ENCODE results near the gene LEMD2.

Gene LEMD2

DNA sequence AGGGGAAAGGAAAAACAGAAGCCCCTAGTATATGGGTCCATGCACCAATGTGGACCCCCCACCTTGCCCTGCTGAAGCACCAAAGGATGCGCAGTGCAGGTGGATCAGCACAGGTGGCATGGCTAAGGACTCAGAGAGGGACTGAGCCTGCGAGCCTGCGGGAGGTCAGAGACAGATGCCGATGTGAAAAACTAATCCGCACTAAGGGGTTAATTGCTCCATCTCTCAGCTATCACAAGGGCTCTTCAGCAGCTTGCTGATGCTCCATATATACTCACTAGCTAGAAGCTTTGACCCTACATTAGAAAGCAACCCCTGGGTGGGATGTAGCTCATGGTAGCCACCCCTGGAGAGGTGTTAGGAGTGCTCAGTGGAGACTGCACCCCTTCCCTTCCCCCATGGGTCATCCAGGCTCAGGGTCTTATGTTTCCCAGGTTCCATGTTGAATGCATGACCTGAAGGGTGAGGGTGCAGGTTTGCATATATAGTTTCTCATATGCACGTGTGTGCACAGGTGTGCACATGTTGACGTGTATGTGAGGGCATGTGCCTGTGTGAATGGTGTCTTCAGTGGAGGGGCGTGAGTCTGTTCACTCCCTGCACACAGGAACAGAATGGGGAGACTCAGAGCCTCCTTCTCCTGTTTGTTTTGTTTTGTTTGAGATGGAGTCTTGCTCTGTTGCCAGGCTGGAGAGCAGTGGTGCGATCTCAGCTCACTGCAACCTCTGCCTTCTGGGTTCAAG is 28.9 kb downstream of the LEMD2 start:
- no peak for DNase-seq (ENCODE audit: low read depth in 1 of 2, low spot score in 1 of 2)

- DNase-seq (ENCODE audit: low read depth in 1 of 2, low spot score in 1 of 2) = no peak
Measured at GRCh38 chr6:33758815-33759216, 30.1 kb downstream of the LEMD2 start.

- no peak for DNase-seq (ENCODE audit: low read depth in 1 of 2, low spot score in 1 of 2)
Measured at GRCh38 chr6:33757906-33758305, 31.0 kb downstream of the LEMD2 start.

DNA sequence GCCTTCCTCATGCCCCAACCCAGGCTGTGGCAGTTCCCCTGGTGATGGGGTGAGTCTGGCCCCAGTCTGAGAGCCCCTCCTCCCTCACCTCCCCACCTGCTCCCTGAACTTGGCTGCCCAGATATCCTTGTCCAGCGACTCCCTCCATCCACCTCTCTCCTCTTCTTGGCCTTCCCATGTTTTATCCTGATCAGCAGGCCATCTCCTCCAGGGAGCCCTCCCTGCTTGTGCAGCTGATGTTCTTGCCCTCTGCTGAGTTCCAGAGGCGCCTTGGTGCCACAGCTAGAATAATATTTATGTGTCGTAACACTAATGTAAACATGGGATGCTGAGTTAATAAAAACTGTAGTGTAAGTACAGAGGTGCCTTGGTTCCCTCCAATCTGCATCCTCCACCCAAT is 31.8 kb downstream of the LEMD2 start:
- DNase-seq (ENCODE audit: low read depth in 1 of 2, low spot score in 1 of 2) = no peak

- no peak for DNase-seq (ENCODE audit: low read depth in 1 of 2, low spot score in 1 of 2)
Measured at GRCh38 chr6:33756211-33756954, 32.5 kb downstream of the LEMD2 start.

DNA sequence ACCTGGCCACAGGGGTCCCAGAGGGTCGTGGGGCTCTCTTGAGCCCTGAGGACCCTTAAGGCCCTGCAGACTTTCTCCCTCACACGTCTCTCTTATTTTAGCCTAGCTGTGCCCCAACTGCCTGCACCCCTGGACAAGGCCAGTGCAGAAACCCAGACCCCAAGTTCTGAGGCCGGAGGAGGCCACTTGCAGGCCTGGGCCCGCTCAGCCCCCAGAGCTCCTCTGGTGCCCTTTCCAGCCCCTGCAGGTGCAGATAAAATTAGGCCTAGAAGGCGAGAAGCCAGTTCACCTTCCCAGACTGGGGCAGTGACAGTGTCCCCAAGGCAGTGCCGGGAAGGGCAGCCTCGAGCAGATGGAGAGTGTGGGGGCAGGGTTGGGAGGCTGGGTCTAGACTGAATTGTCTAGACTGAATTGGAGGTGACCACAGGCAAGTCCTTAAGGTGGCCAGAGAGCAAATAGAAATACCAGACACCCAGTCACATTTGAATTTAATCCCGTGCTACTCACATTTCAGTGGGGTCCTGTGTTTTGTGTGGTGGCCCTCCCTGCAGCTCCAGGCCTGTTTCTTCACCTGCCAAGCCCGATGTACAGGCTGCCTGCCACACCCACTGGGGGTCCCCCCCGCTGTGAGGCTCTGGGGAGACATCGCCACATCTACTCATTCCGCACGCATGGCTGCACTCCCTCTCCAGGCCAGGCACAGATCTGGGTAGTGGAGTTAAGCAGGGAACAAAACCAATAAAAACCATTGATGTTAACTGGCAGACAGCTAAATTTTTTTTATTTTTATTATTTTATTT is 33.7 kb downstream of the LEMD2 start:
- DNase-seq (ENCODE audit: low read depth in 1 of 2, low spot score in 1 of 2) = no peak

DNA sequence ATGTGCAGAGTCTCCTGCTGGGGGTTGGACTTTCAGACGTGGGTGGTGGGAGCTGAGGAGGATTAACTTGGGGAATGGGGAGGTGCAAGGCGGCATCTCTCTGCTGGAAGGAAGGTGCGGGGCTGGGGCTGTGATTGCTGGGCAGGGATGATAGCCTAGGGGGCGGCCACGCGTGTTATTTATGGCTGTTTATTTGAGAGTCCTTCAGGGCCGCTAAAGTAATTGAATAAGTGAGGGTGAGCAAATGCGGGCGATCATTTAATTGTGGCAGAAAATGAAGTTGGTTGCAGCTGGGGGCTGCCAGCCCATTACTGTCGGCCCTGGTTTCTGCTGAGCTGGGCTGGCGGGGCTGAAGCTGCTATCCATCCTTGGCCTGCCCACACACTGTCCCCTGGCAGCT is 34.7 kb downstream of the LEMD2 start:
- DNase-seq (ENCODE audit: low read depth in 1 of 2, low spot score in 1 of 2) = no peak

GRCh38 chr6:33752646-33753015 is 36.3 kb downstream of the LEMD2 start:
- DNase-seq (ENCODE audit: low read depth in 1 of 2, low spot score in 1 of 2) = no peak

- DNase-seq (ENCODE audit: low read depth in 1 of 2, low spot score in 1 of 2) = no peak
Measured at GRCh38 chr6:33751771-33752645, 36.9 kb downstream of the LEMD2 start.

DNA sequence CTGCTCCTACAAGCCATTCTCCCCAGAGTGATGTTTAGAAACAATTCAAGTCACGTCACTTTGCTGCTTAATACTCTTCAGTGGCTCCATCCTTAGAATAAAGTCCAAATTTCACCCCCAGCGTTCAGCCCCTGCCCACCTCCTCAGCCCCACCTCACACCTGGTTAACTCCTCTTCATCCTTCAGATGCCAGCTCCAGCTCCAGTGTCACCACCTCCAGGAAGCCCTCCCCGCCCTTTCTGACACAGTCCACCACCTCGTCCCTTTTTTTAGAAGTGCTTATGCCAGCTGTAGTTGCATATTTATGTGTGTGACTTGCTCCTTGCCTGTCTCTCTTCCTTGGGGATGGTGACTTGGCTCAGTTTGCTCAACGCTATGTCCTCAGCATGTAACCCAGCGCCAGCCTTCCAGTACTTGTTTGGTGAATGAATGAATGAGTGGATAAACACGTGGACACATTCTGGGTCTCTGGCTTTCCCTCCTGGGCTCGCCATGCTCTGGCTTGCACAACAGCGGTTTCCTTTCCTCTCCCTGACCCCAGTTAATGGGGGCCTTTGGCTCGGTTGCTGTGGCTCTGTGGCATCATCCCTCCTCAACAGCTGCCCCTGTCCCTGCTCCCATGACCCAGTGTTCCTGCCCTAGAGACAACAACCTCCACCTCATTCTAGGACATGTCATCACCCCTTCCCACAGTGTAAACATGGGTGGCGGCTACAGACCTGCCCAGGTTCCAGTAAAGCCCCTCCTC is 38.5 kb downstream of the LEMD2 start:
- DNase-seq (ENCODE audit: low read depth in 1 of 2, low spot score in 1 of 2) = no peak

DNA sequence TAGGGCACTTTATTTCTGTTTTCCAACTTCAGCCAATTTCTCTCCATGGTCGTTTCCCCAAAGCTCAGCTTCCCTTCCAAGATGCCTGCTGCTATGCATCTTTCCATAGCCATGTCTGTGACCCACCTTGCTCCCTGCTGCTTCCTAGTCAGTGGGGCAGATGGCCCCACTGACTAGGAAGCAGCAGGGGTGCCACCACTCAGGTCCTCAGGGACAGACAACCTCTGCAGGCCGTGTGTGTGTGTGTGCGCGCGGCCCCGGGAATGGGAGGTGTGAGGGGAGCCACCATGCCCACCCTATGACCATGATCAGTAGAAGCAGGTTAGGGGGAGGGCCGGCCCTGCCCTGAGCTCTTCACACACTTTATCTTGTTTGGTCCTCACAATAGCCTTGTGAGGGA is 39.5 kb downstream of the LEMD2 start:
- no peak for DNase-seq (ENCODE audit: low read depth in 1 of 2, low spot score in 1 of 2)

GRCh38 chr6:33748841-33749240 is 40.1 kb downstream of the LEMD2 start:
- no peak for DNase-seq (ENCODE audit: low read depth in 1 of 2, low spot score in 1 of 2)

DNA sequence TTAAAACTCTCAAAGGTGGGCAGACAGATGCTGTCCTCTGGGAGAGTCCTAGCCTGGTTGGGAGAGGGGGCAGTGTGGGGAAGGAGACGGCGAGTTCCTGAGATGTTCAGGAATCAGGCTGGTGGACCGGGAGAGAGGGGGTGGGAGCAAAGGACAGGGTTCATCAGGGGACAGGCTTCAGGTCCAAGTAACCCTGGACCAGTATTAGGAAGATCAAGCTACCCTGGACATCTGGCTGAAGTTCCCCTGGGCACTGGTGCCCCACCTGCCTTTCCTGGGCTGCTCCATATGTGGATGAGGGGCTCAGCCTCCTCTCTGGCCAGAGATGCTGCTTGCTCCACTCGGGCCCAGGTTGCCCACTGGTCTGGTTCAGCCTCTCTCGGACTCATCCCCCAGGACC is 41.1 kb downstream of the LEMD2 start:
- no peak for DNase-seq (ENCODE audit: low read depth in 1 of 2, low spot score in 1 of 2)

GRCh38 chr6:33746651-33747100 is 42.3 kb downstream of the LEMD2 start, which contains the start of gene IP6K3:
Gene IP6K3, minus strand, starts transcription at chr6:33746905. Its CDS starts 11,429 bp downstream, at chr6:33735476.
- no peak for DNase-seq (ENCODE audit: low read depth in 1 of 2, low spot score in 1 of 2)

DNA sequence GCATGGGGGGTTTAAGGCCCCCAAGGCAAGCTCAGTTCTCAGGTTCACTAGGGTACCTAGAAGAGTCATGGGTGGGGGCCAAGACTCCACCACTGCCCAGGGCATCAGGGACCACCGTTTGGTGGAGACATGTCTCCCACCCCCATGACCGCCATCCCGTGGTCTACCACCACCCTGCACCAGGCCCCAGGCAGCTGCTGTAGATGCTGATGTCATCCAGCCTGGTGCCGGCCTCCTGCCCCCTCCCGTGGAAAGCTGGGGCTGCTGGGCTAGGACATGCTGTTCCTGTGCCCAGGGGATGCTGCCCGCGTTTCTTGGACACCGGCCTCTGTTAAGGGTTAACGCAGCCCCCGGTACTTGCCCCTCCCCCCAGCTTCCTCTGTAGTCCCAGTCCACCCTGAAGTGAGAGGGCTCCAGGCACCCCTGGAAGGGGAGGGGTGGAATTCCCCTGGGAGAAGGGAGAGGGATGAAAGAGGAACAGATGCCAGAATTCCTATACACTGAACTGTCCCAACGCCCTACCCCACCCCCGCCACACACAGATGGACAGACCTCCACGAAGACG is 42.8 kb downstream of the LEMD2 start:
- no peak for DNase-seq (ENCODE audit: low read depth in 1 of 2, low spot score in 1 of 2)

GRCh38 chr6:33745548-33745947 is 43.4 kb downstream of the LEMD2 start:
- no peak for DNase-seq (ENCODE audit: low read depth in 1 of 2, low spot score in 1 of 2)

- no peak for DNase-seq (ENCODE audit: low read depth in 1 of 2, low spot score in 1 of 2)
Measured at GRCh38 chr6:33744895-33745546, 43.9 kb downstream of the LEMD2 start.

- peak; percentile 54 to 63 for DNase-seq (ENCODE audit: low read depth in 1 of 2, low spot score in 1 of 2)
Measured at GRCh38 chr6:33744001-33744848, 44.7 kb downstream of the LEMD2 start.

All from activated CD4-positive, alpha-beta T cell treated with anti-CD3 and anti-CD28 coated beads, Interleukin-2, amount 50 U/mL, for 24 hours (primary cell).